ENCODE measurements around the gene SMIM44.

The SMIM44 gene

GRCh38 chr19:3501780-3502179 is 18.5 kb upstream of the SMIM44 start:
- DNase-seq: no peak

GRCh38 chr19:3500429-3501101 is 17.3 kb upstream of the SMIM44 start, which contains the start of gene DOHH:
TSS of gene DOHH (minus strand) at chr19:3500674. CDS start at chr19:3496814, 3,860 bp downstream.
- peak; percentile 69 to 99 (median 92) for DNase-seq

GRCh38 chr19:3499738-3500428 is 16.6 kb upstream of the SMIM44 start:
- no peak for DNase-seq

GRCh38 chr19:3497757-3498520 is 14.7 kb upstream of the SMIM44 start:
- DNase-seq: no peak

- no peak for DNase-seq
Measured at GRCh38 chr19:3496392-3497273, 13.4 kb upstream of the SMIM44 start.

- peak in 1 of 58 donors; percentile 37 for DNase-seq
Measured at GRCh38 chr19:3494559-3494958, 11.3 kb upstream of the SMIM44 start.

GRCh38 chr19:3494051-3494450 is 10.8 kb upstream of the SMIM44 start:
- DNase-seq: peak in 56 of 58 donors; percentile 15 to 98 (median 82)

- DNase-seq: no peak
Measured at GRCh38 chr19:3493651-3494050, 10.4 kb upstream of the SMIM44 start.

- no peak for DNase-seq
Measured at GRCh38 chr19:3492919-3493318, 9.7 kb upstream of the SMIM44 start.

GRCh38 chr19:3492131-3492839 is 9.0 kb upstream of the SMIM44 start:
- no peak for DNase-seq

- no peak for DNase-seq
Measured at GRCh38 chr19:3491396-3492119, 8.3 kb upstream of the SMIM44 start.

- no peak for DNase-seq
Measured at GRCh38 chr19:3482507-3483225, 575 bp downstream of the SMIM44 start.

GRCh38 chr19:3481241-3482090 is 1.8 kb downstream of the SMIM44 start:
- no peak for DNase-seq

GRCh38 chr19:3480383-3481091 is 2.7 kb downstream of the SMIM44 start, which contains the start of gene SMIM24:
TSS of gene SMIM24 (minus strand) at chr19:3480525. CDS start at chr19:3480463, 62 bp downstream.
- DNase-seq: no peak

- DNase-seq: no peak
Measured at GRCh38 chr19:3479834-3480215, 3.4 kb downstream of the SMIM44 start.

- DNase-seq: no peak
Measured at GRCh38 chr19:3479177-3479833, 3.9 kb downstream of the SMIM44 start.

Data from anterior cingulate cortex (tissue), 58 donors.